NCI-H510A treated with DMSO at 0.1 percent for 48 hours (cell line): ENCODE measurements around the gene CABP2.
"Not testable (repeated sequence)": the region's sequence is repeated elsewhere in the genome, so short reads cannot be mapped to it uniquely, and the experiment has no call there.

Experiments used
- DNase-seq: peaks from one replicate; lab custom pipeline; 2025; lab: John Stamatoyannopoulos, UW

CABP2 gene

DNA sequence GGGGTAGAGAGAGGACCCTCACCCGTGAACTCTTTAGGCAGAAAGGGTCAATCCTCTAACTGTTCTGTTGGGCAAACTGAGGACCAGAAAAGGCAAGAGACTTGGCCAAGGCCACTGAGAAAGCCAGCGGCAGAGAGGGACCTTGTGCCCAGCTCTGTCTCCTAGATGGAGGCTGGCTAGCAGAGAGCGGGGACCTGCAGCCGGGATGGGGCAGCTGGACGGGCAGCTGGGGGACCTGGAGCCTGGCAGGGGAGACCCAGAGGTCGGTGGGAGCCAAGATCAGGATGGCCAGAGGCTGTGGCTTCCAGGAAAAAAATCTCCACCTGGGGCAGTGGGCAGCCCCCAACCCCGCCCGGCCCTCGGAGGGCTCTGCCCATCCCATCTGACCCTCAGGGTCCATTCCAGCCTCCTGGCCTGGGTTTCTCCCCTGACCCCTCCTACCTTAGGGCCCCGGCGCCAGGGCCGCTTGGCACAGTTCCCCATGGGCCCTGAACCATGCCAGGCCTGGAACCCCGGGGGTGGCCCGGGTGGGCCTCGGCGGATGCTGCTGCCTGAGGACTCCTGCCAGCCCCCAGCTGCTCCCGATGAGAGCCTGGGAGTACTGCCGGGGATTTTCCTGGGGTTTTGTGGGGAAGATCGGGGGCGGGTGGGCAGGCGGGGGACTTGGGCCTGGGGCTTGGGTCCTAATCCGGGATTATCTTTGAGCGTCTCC lies at the start of gene CABP2:
Gene CABP2, minus strand, starts transcription at position 603 of the 712 bp plus-strand sequence. Its CDS starts 120 bp downstream, at position 483.
- DNase-seq = no peak

GRCh38 chr11:67572747-67573419 lies 49.6 kb upstream of the CABP2 start:
- peak; percentile 75 for DNase-seq

DNA sequence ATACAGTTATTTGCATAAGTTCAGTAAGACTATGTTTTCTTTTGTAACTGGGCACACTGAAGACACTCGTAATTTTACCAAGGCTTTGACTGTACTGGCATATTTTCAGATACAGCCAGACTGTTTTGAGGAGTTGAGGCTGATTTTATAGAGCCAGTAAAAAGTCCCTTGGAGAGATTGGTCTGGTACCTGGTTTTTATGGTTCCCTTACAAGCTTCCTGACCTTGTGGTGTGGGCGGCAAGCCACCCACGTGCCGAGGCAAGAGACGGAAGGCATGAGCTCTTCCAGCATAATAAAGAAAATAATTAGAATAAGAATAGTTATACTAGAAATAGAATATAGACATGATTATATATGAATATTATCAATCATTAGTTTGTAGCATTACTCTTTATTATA lies 49.1 kb upstream of the CABP2 start:
- no peak for DNase-seq

GRCh38 chr11:67571443-67571842 lies 48.2 kb upstream of the CABP2 start:
- DNase-seq = no peak

DNA sequence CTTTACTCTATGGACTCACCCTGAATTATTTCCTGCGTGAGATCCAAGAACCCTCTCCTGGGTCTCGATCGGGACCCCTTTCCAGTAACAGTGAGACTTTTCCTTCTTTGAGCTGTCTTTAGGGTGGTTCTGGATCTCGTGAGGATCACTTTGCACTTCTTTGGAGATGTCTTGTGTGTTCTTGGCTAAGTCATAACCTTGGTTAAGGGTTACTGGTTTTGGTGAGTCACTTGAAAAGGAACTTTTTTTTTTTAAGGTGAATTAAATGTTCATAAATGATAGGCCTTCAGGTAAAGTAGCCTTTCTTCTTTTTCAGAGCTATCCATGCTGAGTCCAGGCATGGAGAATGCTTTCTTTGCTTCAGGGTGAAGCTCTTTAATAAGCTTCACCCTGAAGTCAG lies 41.0 kb upstream of the CABP2 start:
- no peak for DNase-seq

DNA sequence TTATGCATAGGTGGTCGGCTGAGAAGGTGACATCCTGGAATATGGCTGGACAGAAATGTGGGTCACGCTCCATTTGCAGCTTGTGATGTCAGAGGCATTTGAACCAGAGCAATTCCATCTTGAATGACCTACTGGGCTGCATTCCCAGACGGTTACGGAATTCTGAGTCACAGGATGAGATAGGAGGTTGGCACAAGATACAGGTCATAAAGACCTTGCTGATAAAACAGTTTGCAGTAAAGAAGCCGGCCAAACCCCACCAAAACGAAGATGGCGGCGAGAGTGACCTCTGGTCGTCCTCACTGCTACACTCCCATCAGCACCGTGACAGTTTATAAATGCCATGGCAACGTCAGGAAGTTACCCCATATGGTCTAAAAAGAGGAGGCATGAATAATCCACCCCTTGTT lies 40.5 kb upstream of the CABP2 start:
- not testable (repeated sequence) for DNase-seq

DNA sequence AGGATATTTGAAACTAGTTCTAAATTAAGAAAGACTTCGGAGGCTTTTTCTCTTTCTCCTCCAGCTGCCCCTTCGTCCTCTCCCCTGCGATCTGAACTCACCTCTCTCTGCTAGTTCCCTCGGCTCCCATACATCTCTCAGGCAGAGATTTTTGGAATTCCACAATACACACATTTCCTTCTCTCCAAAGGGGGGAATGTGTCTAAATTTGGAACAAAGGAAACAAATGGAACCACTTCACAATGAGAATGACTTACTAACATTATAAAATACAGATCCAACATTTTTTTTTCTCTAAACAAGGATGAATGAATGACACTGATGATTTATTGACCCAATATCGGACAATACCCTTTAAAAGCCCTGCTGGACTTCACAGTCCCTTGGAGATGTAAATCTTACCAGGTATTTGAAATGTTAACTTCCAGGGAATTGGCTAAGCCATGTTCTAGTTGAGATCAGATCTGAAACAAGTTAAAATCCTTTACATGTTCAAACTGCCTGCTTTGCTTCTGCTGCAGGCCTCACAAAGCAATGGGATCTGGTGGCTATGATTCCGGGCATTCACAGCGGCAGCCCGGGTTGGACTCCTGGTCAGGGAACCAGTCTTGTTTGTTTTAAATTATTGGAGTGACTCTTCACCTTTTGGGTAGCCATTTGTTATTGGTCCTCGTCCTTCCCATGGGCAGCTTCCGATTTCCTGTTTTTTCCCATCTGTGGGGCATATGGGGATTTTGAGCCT lies 39.9 kb upstream of the CABP2 start:
- no peak for DNase-seq

GRCh38 chr11:67561971-67562619 lies 38.8 kb upstream of the CABP2 start:
- peak; percentile 67 for DNase-seq

DNA sequence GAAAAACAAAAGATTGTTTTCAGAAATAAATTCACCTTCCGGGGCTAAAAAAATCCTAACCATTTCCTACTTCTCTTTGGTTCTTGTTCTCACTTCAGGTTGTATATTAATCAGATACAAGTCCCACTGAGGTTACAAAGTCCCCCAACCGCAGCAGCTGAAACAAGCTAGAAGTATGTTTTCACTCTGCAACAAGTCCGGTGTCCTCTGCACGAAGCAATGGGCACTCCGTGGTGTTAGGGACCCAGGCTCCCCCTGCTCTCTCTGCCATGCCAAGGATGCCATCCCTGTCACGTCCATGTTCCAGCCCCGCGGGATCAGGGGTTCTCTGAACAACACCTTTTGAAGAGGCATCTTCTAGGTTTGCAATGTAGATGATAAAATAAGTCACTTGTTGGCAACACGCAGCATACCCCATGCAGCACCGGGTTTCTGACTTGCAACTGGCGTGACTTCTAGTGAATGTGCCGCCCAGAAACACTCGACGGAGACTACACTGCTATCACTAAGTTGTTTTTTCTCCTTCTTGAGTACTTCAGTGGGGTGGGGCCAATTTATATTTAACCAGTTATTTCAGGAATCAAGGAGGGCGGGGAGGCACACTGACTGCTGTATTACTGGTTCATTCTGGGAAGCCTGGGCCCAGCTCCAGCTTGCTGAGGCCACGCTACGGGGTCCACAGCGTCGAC lies 35.0 kb upstream of the CABP2 start:
- no peak for DNase-seq

- DNase-seq = no peak
These were observed 33.0 kb upstream of the CABP2 start for GRCh38 chr11:67556244-67556643.

- not testable (repeated sequence) for DNase-seq
These were observed 28.5 kb upstream of the CABP2 start for GRCh38 chr11:67551697-67552096.

DNA sequence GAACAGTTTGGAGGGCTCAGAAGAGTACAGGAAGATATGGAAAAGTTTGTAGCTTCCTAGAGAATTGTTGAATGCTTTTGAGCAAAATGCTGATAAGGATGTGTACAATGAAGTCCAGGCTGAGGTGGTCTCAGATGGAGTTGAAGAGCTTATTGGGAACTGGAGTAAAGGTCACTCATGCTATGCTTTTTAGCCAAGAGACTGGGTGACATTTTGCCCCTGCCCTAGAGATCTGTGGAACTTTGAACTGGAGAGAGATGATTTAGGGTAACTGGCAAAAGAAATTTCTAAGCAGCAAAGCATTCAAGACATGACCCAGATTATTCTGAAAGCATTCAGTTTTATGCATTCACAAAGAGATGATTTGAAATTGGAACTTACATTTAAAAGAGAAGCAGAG lies 27.9 kb upstream of the CABP2 start:
- DNase-seq = no peak

DNA sequence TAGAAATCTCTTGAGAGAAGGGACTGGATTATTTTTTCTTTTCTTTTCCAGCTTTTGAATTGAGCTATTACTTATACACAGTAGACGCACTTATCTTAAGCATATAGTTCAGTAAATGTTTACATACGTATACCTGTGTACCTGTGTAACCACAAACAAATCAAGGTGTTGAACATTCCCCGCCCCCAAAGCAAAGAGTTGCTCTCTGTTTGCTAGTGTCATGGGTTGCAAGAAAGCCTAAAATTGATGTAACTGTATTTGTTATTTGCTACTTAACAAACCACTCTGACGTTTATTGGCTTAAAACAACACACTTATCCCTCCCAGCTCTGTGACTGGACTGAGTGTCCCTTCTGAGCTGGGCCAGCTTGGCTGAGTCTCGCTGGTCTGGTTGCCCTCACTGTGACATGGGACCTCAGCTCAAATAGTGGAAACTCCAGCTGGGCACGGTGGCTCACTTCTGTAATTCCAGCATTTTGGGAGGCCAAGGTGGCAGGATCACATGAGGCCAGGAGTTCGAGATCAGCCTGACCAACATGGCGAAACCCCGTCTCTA lies 25.4 kb upstream of the CABP2 start:
- peak; percentile 49 for DNase-seq

GRCh38 chr11:67548112-67548511 lies 24.9 kb upstream of the CABP2 start:
- not testable (repeated sequence) for DNase-seq

GRCh38 chr11:67545280-67545679 lies 22.0 kb upstream of the CABP2 start:
- DNase-seq = peak; percentile 12

- no peak for DNase-seq
These were observed 21.5 kb upstream of the CABP2 start for GRCh38 chr11:67544616-67545242.

DNA sequence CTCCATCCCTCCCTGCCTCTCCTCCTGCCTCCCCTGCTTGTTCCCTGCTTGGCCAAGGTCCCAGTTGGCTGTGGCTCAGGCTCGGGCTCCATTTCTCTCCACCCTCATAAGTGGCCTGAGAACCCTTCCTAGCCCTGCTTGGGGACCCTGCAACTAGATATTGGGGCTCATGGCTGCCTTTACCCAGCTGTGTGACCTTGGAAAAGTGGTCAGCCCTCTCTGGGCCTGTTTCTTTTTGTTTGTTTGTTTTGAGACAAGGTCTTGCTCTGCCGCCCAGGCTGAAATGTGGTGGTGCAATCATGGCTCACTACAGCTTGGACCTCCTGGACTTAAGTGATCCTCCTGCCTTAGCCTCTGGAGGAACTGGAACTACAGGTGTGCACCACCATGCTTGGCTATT lies 20.3 kb upstream of the CABP2 start:
- no peak for DNase-seq

- DNase-seq = no peak
These were observed 19.7 kb upstream of the CABP2 start for GRCh38 chr11:67542971-67543370.

- DNase-seq = no peak
These were observed 18.9 kb upstream of the CABP2 start for GRCh38 chr11:67542169-67542568.

DNA sequence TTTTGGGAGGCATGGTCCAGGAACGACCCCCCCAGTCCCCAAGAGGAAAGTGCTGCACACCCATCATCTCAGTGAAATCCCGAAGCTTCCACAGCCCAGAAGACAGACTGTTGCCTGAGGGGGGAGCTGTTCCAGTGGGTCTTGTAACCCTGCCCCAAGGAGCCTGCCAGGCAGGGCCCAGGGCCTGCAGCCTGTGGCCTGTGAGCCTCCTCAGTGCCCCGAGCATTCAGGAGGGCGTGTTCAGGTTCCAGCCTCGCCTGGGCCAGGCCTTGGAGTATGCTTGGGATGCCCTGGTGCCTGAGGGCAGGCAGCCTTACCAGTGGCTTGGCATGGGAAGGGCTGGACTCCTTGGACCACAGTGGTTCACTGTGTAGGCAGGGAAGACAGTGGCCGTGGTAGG lies 18.0 kb upstream of the CABP2 start:
- DNase-seq = no peak

DNA sequence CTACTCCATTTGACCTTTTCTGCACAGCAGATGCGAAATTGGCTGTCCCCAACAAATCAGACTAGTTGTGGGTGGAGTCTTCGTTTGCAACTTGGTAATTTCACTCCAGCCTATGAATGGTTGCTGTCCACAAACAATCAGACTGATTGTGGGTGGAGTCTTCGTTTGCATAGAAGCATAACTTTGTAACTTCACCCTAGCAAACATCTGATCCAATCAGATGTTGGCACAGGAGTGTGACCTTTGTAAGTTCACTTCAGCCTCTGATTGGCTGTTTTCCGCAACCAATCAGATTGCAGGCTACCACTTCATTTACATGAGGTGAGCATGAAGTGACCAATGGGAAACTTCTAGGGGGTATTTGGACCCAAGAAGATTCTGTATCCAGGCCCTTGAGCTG lies 16.3 kb upstream of the CABP2 start:
- no peak for DNase-seq
